GM12872 (cell line): ENCODE measurements around the gene SPNS2.

Source experiments
- CTCF ChIP-seq: IDR thresholded peaks from 3 replicates; pipeline ENCODE4 v1.5.1; 2011; ENCODE audit warnings: low read depth, mild to moderate bottlenecking, low read length, moderate library complexity; ENCODE audit not compliant: insufficient read depth

Gene SPNS2

DNA sequence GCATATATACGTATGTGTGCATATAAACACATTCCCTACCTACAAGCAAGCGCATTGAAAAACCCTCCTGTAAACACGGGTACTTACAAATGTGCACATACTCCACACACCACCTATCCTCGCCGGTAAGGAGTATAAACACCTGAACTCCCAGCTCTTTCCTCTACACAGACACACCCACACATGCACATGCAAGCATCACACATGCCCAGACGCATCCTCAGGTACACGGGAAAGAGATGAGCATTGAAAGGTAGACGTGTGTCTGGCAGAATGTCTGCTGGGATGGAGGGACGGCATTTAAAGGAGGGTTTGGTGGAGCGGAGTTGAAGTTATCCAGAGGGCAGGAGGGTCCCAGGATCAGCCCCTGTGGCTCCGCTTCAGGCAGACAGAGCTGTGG lies 81.0 kb downstream of the SPNS2 start:
- no peak for TF ChIP-seq CTCF

GRCh38 chr17:4580291-4580690 lies 81.6 kb downstream of the SPNS2 start:
- no peak for TF ChIP-seq CTCF

DNA sequence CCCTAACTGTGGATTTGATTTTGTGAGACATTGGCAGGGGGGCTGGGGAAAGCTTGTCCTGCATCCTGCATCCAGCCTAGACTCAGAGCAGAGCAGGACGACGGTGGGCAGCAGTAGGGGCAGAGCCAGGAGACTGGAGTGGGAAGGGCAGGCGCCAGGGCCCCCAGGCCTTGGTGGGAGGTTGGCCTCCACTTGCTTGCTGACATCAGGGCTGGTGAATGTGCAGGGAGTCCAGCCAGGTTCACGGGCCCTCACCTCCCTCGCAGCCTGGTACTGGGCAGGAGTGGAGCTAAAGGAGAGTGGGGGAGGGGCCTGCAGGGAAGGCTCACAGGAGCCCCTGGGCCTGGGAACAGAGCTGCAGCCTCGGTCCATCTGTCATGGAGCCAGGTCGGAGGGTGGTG lies 83.4 kb downstream of the SPNS2 start:
- TF ChIP-seq CTCF, result no peak

- no peak for TF ChIP-seq CTCF
Measured at GRCh38 chr17:4582691-4583090, 84.0 kb downstream of the SPNS2 start.

- TF ChIP-seq CTCF, result no peak
Measured at GRCh38 chr17:4583206-4583605, 84.5 kb downstream of the SPNS2 start.

DNA sequence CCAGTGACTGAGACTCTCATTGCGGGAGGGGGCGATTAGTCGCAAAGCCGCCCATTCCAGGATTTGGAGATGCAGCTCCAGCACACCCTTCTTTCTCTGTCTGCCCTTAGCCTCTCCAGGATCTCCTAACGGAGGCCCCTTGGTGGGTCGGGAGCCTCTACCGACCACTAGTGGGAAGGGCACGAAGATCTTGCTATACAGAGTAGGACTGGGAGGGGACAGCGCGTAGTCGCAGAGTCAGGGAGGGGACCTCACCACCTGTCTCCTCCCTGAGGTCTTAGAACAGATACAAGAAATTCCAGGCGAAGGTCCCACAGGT lies 85.1 kb downstream of the SPNS2 start:
- no peak; the same call in 2 of the 3 replicates for TF ChIP-seq CTCF

- TF ChIP-seq CTCF, result no peak
Measured at GRCh38 chr17:4584101-4584916, 85.6 kb downstream of the SPNS2 start, which contains the start of gene SMTNL2. Gene SMTNL2, plus strand, starts transcription at chr17:4584529. Its CDS starts 77 bp downstream, at chr17:4584606.
